IMR-90 (cell line): Measurements from ENCODE around the gene CDKN2A.

Experiments
- SMC3 ChIP-seq: fragments of 150-350 bp; IDR thresholded peaks from 2 replicates; pipeline ENCODE4 v1.6.1; 2016; ENCODE audit warnings: low read depth, mild to moderate bottlenecking, antibody characterized with exemption, low read length, moderate library complexity
- TF ChIP-seq, protein P1 (sequence below): conservative IDR thresholded peaks from 2 replicates; pipeline ENCODE4 v1.5.1; 2012; ENCODE audit warnings: mild to moderate bottlenecking, low read depth, low read length, improper control_type of control experiment
- TF ChIP-seq, protein P2 (sequence below): fragments of 150-350 bp; IDR thresholded peaks from 2 replicates; pipeline ENCODE4 v1.6.1; 2017; ENCODE audit warnings: mild to moderate bottlenecking, antibody characterized with exemption, low read length, low read depth

DNA sequence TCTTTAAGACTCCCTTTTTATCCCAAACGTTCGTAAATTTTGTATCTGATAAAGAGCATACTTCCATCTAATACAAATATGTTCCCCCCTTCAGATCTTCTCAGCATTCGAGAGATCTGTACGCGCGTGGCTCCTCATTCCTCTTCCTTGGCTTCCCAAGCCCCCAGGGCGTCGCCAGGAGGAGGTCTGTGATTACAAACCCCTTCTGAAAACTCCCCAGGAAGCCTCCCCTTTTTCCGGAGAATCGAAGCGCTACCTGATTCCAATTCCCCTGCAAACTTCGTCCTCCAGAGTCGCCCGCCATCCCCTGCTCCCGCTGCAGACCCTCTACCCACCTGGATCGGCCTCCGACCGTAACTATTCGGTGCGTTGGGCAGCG, 19.9 kb downstream of the CDKN2A start:
- TF ChIP-seq, protein P1, sequence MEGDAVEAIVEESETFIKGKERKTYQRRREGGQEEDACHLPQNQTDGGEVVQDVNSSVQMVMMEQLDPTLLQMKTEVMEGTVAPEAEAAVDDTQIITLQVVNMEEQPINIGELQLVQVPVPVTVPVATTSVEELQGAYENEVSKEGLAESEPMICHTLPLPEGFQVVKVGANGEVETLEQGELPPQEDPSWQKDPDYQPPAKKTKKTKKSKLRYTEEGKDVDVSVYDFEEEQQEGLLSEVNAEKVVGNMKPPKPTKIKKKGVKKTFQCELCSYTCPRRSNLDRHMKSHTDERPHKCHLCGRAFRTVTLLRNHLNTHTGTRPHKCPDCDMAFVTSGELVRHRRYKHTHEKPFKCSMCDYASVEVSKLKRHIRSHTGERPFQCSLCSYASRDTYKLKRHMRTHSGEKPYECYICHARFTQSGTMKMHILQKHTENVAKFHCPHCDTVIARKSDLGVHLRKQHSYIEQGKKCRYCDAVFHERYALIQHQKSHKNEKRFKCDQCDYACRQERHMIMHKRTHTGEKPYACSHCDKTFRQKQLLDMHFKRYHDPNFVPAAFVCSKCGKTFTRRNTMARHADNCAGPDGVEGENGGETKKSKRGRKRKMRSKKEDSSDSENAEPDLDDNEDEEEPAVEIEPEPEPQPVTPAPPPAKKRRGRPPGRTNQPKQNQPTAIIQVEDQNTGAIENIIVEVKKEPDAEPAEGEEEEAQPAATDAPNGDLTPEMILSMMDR: no peak
- TF ChIP-seq, protein P2, sequence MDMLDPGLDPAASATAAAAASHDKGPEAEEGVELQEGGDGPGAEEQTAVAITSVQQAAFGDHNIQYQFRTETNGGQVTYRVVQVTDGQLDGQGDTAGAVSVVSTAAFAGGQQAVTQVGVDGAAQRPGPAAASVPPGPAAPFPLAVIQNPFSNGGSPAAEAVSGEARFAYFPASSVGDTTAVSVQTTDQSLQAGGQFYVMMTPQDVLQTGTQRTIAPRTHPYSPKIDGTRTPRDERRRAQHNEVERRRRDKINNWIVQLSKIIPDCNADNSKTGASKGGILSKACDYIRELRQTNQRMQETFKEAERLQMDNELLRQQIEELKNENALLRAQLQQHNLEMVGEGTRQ: no peak
- no peak for TF ChIP-seq SMC3
